ENCODE data around the gene GEMIN2. TPM values are rescaled to one million over a fixed set of nuclear protein-coding genes. Genes with fewer than 3 reads are reported as not detected.
"Not testable (repeated sequence)": the region's sequence is repeated elsewhere in the genome, so short reads cannot be mapped to it uniquely, and the experiment has no call there.

GEMIN2 gene
- total RNA-seq, 6 experiments from 2014 or later = 6.6 to 9.6 (median 9.0) TPM

GRCh38 chr14:39113685-39114072 lies 444 bp upstream of the GEMIN2 start:
- peak overlapping the region; percentile 92 for H3K27ac Mint-ChIP-seq
- TF ChIP-seq CTCF (IDR thresholded peaks at IDR 0.05) = no peak
- no peak for DNase-seq

GRCh38 chr14:39122330-39123138 lies 8.4 kb downstream of the GEMIN2 start:
- Mint-ChIP-seq H3K27ac (no peak overlapping the region), H3K4me3 (no peak overlapping the region), H3K36me3 (ENCODE audit: low read depth) (no peaks in the 10 kb centered on the region), H3K27me3 (ENCODE audit: insufficient read depth) (no peaks in the 10 kb centered on the region), H3K4me1 (ENCODE audit: low read depth) (no peaks in the 10 kb centered on the region), H3K9me3 (no peaks in the 10 kb centered on the region)
- no peak for TF ChIP-seq CTCF (IDR thresholded peaks at IDR 0.05)
- peak; percentile 15 for DNase-seq

More at GRCh38 chr14:39113685-39114072, 444 bp upstream of the GEMIN2 start:
- peak overlapping the region; percentile 99 for H3K4me3 Mint-ChIP-seq
- no peaks in the 10 kb centered on the region for H3K36me3 Mint-ChIP-seq (ENCODE audit: low read depth)
- H3K9me3 Mint-ChIP-seq = no peaks in the 10 kb centered on the region
- H3K27me3 Mint-ChIP-seq (ENCODE audit: insufficient read depth) = no peaks in the 10 kb centered on the region; the same call in 1 of the 2 replicates
- H3K4me1 Mint-ChIP-seq (ENCODE audit: low read depth) = peaks cover 23% of the 10 kb centered on the region

GRCh38 chr14:39137835-39138234 lies 23.7 kb downstream of the GEMIN2 start:
- not testable (repeated sequence) for H3K27me3 Mint-ChIP-seq (ENCODE audit: insufficient read depth); H3K4me3 Mint-ChIP-seq; DNase-seq; H3K9me3 Mint-ChIP-seq; H3K27ac Mint-ChIP-seq; H3K4me1 Mint-ChIP-seq (ENCODE audit: low read depth)
- peaks cover 36% of the 10 kb centered on the region for H3K36me3 Mint-ChIP-seq (ENCODE audit: low read depth)

DNA sequence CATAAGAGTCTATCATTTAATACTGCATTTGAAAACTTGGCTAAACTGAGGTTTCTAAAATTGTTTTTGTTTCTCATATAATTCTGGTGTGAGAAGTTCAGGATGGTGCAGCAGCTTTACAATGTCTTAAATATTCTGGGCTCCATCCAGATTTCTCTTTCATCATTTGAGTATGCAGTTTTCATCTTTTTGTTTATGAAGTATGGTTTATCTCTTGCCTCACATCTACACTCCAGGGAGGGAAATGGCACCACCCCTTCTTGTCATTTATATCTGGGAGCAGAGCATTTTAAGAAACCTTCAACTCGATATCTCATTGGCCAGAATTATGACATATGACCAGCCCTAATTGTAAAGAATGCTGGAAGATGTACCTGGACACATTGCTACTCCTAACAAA lies 24.3 kb downstream of the GEMIN2 start:
- DNase-seq = no peak
- no peak overlapping the region for H3K27ac Mint-ChIP-seq
- no peaks in the 10 kb centered on the region for H3K27me3 Mint-ChIP-seq (ENCODE audit: insufficient read depth)
- H3K4me3 Mint-ChIP-seq = no peak overlapping the region
- no peak for TF ChIP-seq CTCF (IDR thresholded peaks at IDR 0.05)
- H3K36me3 Mint-ChIP-seq (ENCODE audit: low read depth) = peaks cover 42% of the 10 kb centered on the region
- no peaks in the 10 kb centered on the region for H3K4me1 Mint-ChIP-seq (ENCODE audit: low read depth)
- peaks cover 11% of the 10 kb centered on the region for H3K9me3 Mint-ChIP-seq

DNA sequence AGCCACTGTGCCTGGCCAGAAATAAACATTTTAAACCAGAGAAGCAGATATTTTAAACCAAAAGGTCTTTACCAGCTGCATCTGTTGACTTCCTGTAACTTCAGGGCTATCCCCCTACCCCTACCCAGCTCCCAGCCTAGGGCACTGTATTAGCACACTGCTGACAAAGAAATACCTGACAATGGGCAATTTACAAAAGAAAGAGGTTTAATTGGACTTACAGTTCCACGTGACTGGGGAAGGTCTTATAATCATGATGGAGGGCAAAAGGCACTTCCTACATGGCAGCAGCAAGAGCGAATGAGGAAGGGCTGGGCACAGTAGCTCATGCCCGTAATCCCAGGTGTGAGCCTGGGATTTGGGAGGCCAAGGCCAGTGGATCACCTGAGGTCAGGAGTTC lies 26.0 kb downstream of the GEMIN2 start:
- no peak for DNase-seq
- peaks cover 11% of the 10 kb centered on the region for H3K9me3 Mint-ChIP-seq
- H3K4me1 Mint-ChIP-seq (ENCODE audit: low read depth) = no peaks in the 10 kb centered on the region
- no peak overlapping the region for H3K27ac Mint-ChIP-seq
- TF ChIP-seq CTCF (IDR thresholded peaks at IDR 0.05) = no peak
- H3K27me3 Mint-ChIP-seq (ENCODE audit: insufficient read depth) = no peaks in the 10 kb centered on the region
- H3K36me3 Mint-ChIP-seq (ENCODE audit: low read depth) = peaks cover 42% of the 10 kb centered on the region
- no peak overlapping the region for H3K4me3 Mint-ChIP-seq

GRCh38 chr14:39141623-39142022 lies 27.5 kb downstream of the GEMIN2 start:
- H3K4me3 Mint-ChIP-seq; H3K27me3 Mint-ChIP-seq (ENCODE audit: insufficient read depth); H3K4me1 Mint-ChIP-seq (ENCODE audit: low read depth); DNase-seq; H3K27ac Mint-ChIP-seq: not testable (repeated sequence)
- Mint-ChIP-seq H3K36me3 (ENCODE audit: low read depth) (peaks cover 50% of the 10 kb centered on the region), H3K9me3 (peaks cover 11% of the 10 kb centered on the region)

DNA sequence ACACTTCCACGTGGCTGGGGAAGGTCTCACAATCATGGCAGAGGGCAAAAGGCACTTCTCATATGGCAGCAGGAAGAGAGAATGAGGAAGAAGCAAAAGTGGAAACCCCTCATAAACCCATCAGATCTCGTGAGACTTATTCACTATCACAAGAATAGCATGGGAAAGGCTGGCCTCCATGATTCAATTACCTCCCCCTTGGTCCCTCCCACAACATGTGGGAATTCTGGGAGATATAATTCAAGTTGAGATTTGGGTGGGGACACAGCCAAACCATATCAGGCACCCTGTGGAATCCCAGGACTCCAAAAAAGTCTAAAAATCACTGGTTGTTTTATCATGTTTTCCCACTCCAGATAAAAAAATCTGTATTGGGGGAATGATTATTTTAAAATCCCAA lies 29.1 kb downstream of the GEMIN2 start:
- peaks cover 56% of the 10 kb centered on the region for H3K36me3 Mint-ChIP-seq (ENCODE audit: low read depth)

More for the DNA sequence above, 29.1 kb downstream of the GEMIN2 start:
- not testable (repeated sequence) for H3K27ac Mint-ChIP-seq; H3K4me1 Mint-ChIP-seq (ENCODE audit: low read depth); DNase-seq; H3K27me3 Mint-ChIP-seq (ENCODE audit: insufficient read depth); H3K4me3 Mint-ChIP-seq
- H3K9me3 Mint-ChIP-seq = peaks cover 11% of the 10 kb centered on the region
